ENCODE data around the gene MAML3.

The MAML3 gene

GRCh38 chr4:139844057-139844456 lies 309.9 kb downstream of the MAML3 start:
- no peaks in the 10 kb centered on the region for H3K27me3 Mint-ChIP-seq
- H3K4me3 Mint-ChIP-seq, result no peak overlapping the region
- H3K9me3 Mint-ChIP-seq, result no peaks in the 10 kb centered on the region
- H3K36me3 Mint-ChIP-seq (ENCODE audit: low read depth), result no peaks in the 10 kb centered on the region
- no peak overlapping the region for H3K27ac Mint-ChIP-seq
- no peak for DNase-seq
- peaks cover 1% of the 10 kb centered on the region for H3K4me1 Mint-ChIP-seq (ENCODE audit: low read depth)

- Mint-ChIP-seq H3K27ac (no peak overlapping the region), H3K4me3 (no peak overlapping the region), H3K27me3 (no peaks in the 10 kb centered on the region), H3K4me1 (ENCODE audit: low read depth) (peaks cover 1% of the 10 kb centered on the region), H3K36me3 (ENCODE audit: low read depth) (no peaks in the 10 kb centered on the region), H3K9me3 (no peaks in the 10 kb centered on the region)
- DNase-seq, result no peak
Observed at GRCh38 chr4:139843641-139844040, 310.3 kb downstream of the MAML3 start.

DNA sequence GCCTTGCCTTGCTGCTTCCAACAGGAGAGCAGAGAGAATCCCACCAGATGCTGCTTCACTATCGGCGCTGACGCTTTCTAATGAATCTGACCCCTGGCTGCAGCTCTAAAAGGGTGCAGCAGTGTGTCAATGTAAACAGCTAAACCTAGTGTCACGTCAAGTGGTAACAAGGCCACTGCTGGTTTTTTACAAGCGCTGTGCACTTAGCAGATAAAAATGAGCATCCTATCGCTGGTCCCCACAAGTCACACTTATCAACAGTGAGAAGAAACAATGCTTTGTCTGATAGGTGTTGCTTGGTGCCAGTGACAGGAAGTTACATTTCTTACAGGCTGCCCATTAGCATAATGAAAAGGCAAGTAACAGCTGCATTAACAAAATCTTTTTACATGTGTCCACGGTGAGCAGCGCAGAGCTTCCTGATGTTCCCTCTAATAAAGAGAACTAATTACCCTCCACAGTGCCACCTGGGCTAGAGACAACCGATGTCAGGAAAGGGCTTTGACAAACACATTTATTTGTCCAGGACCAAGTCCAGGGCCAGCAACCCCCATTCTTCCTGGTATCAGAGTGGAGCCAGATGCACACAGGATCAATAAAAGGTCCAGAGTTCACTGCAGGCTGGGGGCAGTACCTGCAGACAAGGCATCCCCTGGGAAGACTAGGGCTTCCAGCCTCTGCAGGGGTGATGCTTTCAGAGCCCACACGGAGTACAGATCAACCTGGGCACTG lies 312.4 kb downstream of the MAML3 start:
- no peaks in the 10 kb centered on the region for H3K27me3 Mint-ChIP-seq
- H3K36me3 Mint-ChIP-seq (ENCODE audit: low read depth), result no peaks in the 10 kb centered on the region
- no peak overlapping the region for H3K4me3 Mint-ChIP-seq
- DNase-seq, result no peak
- H3K27ac Mint-ChIP-seq, result no peak overlapping the region
- no peaks in the 10 kb centered on the region for H3K9me3 Mint-ChIP-seq
- peaks cover 1% of the 10 kb centered on the region for H3K4me1 Mint-ChIP-seq (ENCODE audit: low read depth)

GRCh38 chr4:139840773-139841172 lies 313.2 kb downstream of the MAML3 start:
- Mint-ChIP-seq H3K27me3 (no peaks in the 10 kb centered on the region), H3K36me3 (ENCODE audit: low read depth) (no peaks in the 10 kb centered on the region), H3K4me3 (no peak overlapping the region), H3K27ac (no peak overlapping the region), H3K9me3 (no peaks in the 10 kb centered on the region), H3K4me1 (ENCODE audit: low read depth) (peaks cover 1% of the 10 kb centered on the region)
- DNase-seq, result no peak

GRCh38 chr4:139839403-139840031 lies 314.5 kb downstream of the MAML3 start:
- Mint-ChIP-seq H3K4me1 (ENCODE audit: low read depth) (no peaks in the 10 kb centered on the region), H3K9me3 (no peaks in the 10 kb centered on the region), H3K27me3 (no peaks in the 10 kb centered on the region), H3K4me3 (no peak overlapping the region), H3K27ac (no peak overlapping the region), H3K36me3 (ENCODE audit: low read depth) (no peaks in the 10 kb centered on the region)
- no peak for DNase-seq

DNA sequence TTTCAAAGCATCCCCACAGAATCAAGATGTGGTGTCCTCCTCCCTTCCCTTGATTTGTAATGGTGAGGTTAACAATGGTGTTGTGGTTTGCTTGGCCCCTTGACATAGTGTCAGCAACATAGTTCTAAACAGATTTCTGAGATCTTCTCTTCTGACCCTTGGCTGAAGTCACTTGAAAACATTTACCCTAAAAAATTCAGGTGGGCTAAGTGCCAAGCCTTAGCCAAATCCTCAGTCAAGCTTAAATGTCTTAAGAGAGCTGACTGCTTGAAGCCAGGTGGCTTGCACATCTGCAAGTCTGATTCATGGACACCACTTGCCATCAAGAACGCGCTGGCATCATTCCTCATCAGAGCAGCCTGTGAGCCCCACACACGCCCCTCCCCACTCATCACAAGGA lies 315.2 kb downstream of the MAML3 start:
- no peaks in the 10 kb centered on the region for H3K4me1 Mint-ChIP-seq (ENCODE audit: low read depth)
- H3K9me3 Mint-ChIP-seq, result no peaks in the 10 kb centered on the region
- H3K27ac Mint-ChIP-seq, result no peak overlapping the region
- no peaks in the 10 kb centered on the region for H3K36me3 Mint-ChIP-seq (ENCODE audit: low read depth)
- no peak overlapping the region for H3K4me3 Mint-ChIP-seq
- DNase-seq, result no peak
- no peaks in the 10 kb centered on the region for H3K27me3 Mint-ChIP-seq

- Mint-ChIP-seq H3K4me1 (ENCODE audit: low read depth) (peaks cover 2% of the 10 kb centered on the region), H3K27me3 (no peaks in the 10 kb centered on the region), H3K27ac (no peak overlapping the region), H3K36me3 (ENCODE audit: low read depth) (no peaks in the 10 kb centered on the region), H3K4me3 (no peak overlapping the region), H3K9me3 (no peaks in the 10 kb centered on the region)
- DNase-seq, result no peak
Observed at GRCh38 chr4:139834981-139835391, 319.0 kb downstream of the MAML3 start.

DNA sequence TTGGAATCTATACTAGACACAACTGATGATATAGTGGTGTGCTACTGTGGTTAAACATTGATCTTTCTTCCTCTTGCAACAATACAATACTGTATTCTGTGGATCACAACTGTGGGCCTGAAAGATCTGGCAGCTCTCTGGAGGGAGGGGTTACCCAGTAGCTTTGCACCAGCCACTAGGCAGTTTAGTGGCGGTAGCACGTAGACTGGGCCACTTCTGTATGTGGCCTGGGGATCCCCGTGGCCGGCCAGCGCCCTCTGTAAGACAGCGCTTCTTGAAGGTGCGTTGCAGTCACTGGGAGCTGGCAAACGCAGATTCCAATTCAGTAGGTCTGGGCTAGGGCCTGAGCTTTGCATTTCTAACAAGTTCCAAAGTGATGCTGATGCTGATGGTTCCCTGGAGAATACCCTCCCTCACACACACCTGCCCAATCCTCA lies 319.7 kb downstream of the MAML3 start:
- no peaks in the 10 kb centered on the region for H3K36me3 Mint-ChIP-seq (ENCODE audit: low read depth)
- H3K27me3 Mint-ChIP-seq, result no peaks in the 10 kb centered on the region
- H3K9me3 Mint-ChIP-seq, result no peaks in the 10 kb centered on the region
- no peak overlapping the region for H3K4me3 Mint-ChIP-seq
- DNase-seq, result no peak
- H3K27ac Mint-ChIP-seq, result no peak overlapping the region
- H3K4me1 Mint-ChIP-seq (ENCODE audit: low read depth), result peaks cover 2% of the 10 kb centered on the region

DNA sequence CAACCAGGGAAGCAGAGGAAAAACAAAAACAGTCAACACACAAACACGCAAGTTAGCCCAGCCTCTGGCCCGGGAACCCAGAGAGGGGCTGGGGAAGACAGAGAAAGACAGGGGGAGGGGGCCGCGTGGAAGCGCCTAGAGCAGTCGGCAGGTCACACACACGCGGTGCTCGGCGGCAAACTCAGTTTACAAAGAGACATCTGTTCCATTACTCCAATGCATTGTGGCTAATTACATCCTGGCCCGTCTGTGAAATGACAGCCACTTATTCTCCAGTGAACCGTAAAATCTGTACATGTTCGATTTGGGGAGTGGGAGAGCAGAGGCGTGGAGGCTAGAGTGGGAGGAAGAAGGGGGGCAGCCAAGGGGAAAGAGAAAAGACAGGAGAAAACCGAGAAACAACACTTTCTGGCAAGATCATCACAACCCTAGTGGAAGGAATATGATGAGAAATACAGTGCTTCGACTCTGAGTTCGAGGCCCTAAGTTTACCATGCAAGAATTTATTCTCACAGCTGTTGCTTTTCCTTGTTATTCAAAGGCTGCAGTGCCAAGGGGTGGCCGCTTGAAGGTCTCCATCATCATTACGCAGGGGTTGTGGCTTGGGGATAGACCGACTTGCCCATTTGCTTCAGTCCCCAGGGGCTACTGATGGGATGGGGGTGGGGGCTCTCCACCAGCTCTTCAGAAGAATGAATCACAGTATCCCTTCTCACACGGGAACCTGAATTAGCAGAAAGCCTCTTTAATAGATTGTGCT lies 320.7 kb downstream of the MAML3 start:
- H3K27me3 Mint-ChIP-seq, result no peaks in the 10 kb centered on the region
- no peaks in the 10 kb centered on the region for H3K9me3 Mint-ChIP-seq
- H3K27ac Mint-ChIP-seq, result no peak overlapping the region
- no peak for DNase-seq
- H3K4me3 Mint-ChIP-seq, result no peak overlapping the region
- H3K36me3 Mint-ChIP-seq (ENCODE audit: low read depth), result no peaks in the 10 kb centered on the region
- H3K4me1 Mint-ChIP-seq (ENCODE audit: low read depth), result peaks cover 2% of the 10 kb centered on the region

DNA sequence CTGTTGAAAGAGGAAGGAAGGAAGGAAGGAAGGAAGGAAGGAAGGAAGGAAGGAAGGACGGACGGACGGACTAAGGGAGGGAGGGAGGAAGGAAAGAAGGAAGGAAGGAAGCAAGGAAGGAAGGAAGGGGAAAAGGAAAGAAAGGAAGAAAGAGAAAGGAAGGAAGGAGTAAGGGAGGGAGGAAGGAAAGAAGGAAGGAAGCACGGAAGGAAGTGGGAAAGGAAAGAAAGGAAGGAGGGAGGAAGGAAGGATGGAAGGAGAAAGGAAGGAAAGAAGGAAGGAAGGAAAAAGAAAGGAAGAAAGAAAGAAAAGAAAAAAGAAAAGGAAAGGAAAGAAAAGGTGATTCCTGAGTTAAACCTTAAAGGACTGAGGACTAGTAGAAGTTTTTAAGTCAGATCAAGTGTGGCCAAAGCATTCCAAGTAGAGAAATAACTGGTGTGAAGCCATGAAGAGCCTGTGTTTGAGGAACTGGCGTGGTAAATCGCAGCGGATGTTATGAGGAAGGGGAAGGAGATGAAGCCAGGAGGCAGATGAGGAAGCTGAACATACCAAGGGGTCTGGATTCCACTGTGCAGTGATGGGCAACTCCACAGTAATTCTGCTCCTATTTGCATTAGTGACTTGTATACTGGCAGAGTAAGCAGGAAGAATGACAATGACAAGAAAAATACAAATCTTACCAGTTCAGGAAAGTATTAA lies 324.9 kb downstream of the MAML3 start:
- Mint-ChIP-seq H3K4me1 (ENCODE audit: low read depth) (peaks cover 2% of the 10 kb centered on the region), H3K27ac (no peak overlapping the region), H3K27me3 (no peaks in the 10 kb centered on the region), H3K36me3 (ENCODE audit: low read depth) (no peaks in the 10 kb centered on the region), H3K9me3 (no peaks in the 10 kb centered on the region), H3K4me3 (no peak overlapping the region)
- no peak for DNase-seq

DNA sequence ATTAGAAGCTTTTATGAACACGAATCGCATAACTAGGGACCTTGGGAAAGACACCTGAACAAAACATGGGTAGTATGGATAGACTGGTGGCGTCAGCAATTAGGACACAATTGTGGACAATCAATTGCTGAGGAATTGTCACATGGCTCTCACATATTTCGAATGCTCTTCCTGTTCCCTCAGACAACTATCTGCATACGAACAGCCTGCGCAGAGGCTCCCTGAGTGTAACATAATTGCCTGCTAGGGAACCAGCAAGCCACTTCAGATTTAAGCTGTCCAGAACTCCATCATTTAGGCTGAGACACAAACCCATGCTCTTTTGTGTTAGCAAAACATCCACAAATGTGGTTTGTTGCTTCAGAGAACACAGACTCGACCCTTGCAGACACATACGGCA lies 327.6 kb downstream of the MAML3 start:
- Mint-ChIP-seq H3K4me1 (ENCODE audit: low read depth) (peaks cover 2% of the 10 kb centered on the region), H3K4me3 (no peak overlapping the region), H3K36me3 (ENCODE audit: low read depth) (no peaks in the 10 kb centered on the region)

GRCh38 chr4:139825523-139826014 lies 328.4 kb downstream of the MAML3 start:
- no peak overlapping the region for H3K27ac Mint-ChIP-seq
- DNase-seq, result no peak
- H3K4me1 Mint-ChIP-seq (ENCODE audit: low read depth), result no peaks in the 10 kb centered on the region
- H3K27me3 Mint-ChIP-seq, result no peaks in the 10 kb centered on the region
- no peaks in the 10 kb centered on the region for H3K9me3 Mint-ChIP-seq
- no peaks in the 10 kb centered on the region for H3K36me3 Mint-ChIP-seq (ENCODE audit: low read depth)
- no peak overlapping the region for H3K4me3 Mint-ChIP-seq

More for the DNA sequence above, 327.6 kb downstream of the MAML3 start:
- Mint-ChIP-seq H3K27ac (no peak overlapping the region), H3K27me3 (no peaks in the 10 kb centered on the region), H3K9me3 (no peaks in the 10 kb centered on the region)
- DNase-seq, result no peak

GRCh38 chr4:139824882-139825522 lies 329.0 kb downstream of the MAML3 start:
- Mint-ChIP-seq H3K9me3 (no peaks in the 10 kb centered on the region), H3K4me1 (ENCODE audit: low read depth) (no peaks in the 10 kb centered on the region), H3K4me3 (no peak overlapping the region), H3K27me3 (no peaks in the 10 kb centered on the region), H3K36me3 (ENCODE audit: low read depth) (no peaks in the 10 kb centered on the region), H3K27ac (no peak overlapping the region)
- DNase-seq, result no peak

DNA sequence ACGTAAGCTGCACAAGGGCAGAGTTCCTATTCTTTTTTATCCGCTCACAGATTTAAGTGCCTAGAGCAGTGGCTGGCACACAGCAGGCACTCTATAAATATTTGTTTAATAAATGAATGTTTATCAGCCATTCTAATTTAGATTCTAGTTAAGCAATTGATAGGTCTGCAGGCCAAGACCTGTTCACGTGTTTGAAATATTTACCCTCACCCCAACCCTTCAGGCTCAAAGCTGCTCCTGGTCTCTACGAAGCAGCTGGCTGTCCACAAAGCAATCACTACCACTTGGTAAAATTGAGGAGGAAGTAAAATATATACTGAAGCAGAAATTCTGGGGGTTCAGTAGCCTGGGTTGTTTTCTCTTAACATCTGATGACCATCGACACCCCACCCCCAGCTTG lies 330.2 kb downstream of the MAML3 start:
- H3K4me1 Mint-ChIP-seq (ENCODE audit: low read depth), result no peaks in the 10 kb centered on the region
- no peaks in the 10 kb centered on the region for H3K9me3 Mint-ChIP-seq
- no peak overlapping the region for H3K27ac Mint-ChIP-seq

More for the DNA sequence above, 330.2 kb downstream of the MAML3 start:
- Mint-ChIP-seq H3K36me3 (ENCODE audit: low read depth) (no peaks in the 10 kb centered on the region), H3K4me3 (no peak overlapping the region), H3K27me3 (no peaks in the 10 kb centered on the region)
- no peak for DNase-seq
